GM21529 (cell line): Measurements from ENCODE around the gene PLA2G3.

ENCODE experiments used
- ATAC-seq: cut with Tn5 transposase; IDR thresholded peaks from one replicate; pipeline ENCODE4 v1.9.1; 2021; ENCODE audit not compliant: unreplicated experiment

PLA2G3 gene

GRCh38 chr22:31148953-31149627, 8.8 kb upstream of the PLA2G3 start:
- no peak for ATAC-seq

- no peak for ATAC-seq
Observed at GRCh38 chr22:31148488-31148887, 8.2 kb upstream of the PLA2G3 start.

GRCh38 chr22:31144223-31144622, 3.9 kb upstream of the PLA2G3 start:
- no peak for ATAC-seq

GRCh38 chr22:31143537-31143936, 3.2 kb upstream of the PLA2G3 start:
- no peak for ATAC-seq

GRCh38 chr22:31143038-31143437, 2.7 kb upstream of the PLA2G3 start:
- no peak for ATAC-seq

GRCh38 chr22:31142285-31142684, 2.0 kb upstream of the PLA2G3 start:
- ATAC-seq, result no peak

GRCh38 chr22:31141551-31141950, 1.2 kb upstream of the PLA2G3 start:
- ATAC-seq, result no peak

GRCh38 chr22:31140746-31141145, 438 bp upstream of the PLA2G3 start:
- ATAC-seq, result no peak

- no peak for ATAC-seq
Observed at GRCh38 chr22:31139066-31139465, 1.2 kb downstream of the PLA2G3 start.

- ATAC-seq, result no peak
Observed at GRCh38 chr22:31138126-31138525, 2.2 kb downstream of the PLA2G3 start.

- no peak for ATAC-seq
Observed at GRCh38 chr22:31137721-31138120, 2.6 kb downstream of the PLA2G3 start.

GRCh38 chr22:31136711-31137110, 3.6 kb downstream of the PLA2G3 start:
- ATAC-seq, result no peak

GRCh38 chr22:31136155-31136554, 4.2 kb downstream of the PLA2G3 start:
- no peak for ATAC-seq

GRCh38 chr22:31135706-31136105, 4.6 kb downstream of the PLA2G3 start:
- ATAC-seq, result no peak

- ATAC-seq, result no peak
Observed at GRCh38 chr22:31134688-31135087, 5.6 kb downstream of the PLA2G3 start.

GRCh38 chr22:31133911-31134310, 6.4 kb downstream of the PLA2G3 start:
- ATAC-seq, result no peak

- no peak for ATAC-seq
Observed at GRCh38 chr22:31130873-31131272, 9.4 kb downstream of the PLA2G3 start.

- no peak for ATAC-seq
Observed at GRCh38 chr22:31128156-31128555, 12.2 kb downstream of the PLA2G3 start.

- ATAC-seq, result no peak
Observed at GRCh38 chr22:31127181-31127772, 13.0 kb downstream of the PLA2G3 start.

GRCh38 chr22:31126869-31127175, 13.5 kb downstream of the PLA2G3 start:
- ATAC-seq, result no peak

- no peak for ATAC-seq
Observed at GRCh38 chr22:31126128-31126868, 14.0 kb downstream of the PLA2G3 start.

GRCh38 chr22:31125521-31126117, 14.7 kb downstream of the PLA2G3 start:
- no peak for ATAC-seq
